22Rv1 (cell line): ENCODE data around the gene SLC39A11.

Source experiments
- CTCF ChIP-seq: fragments of 450-650 bp; IDR thresholded peaks from 2 replicates; pipeline ENCODE4 v1.5.1; 2017; ENCODE audit warnings: mild to moderate bottlenecking
- ZFX ChIP-seq: fragments of 450-650 bp; IDR thresholded peaks from 2 replicates; pipeline ENCODE4 v1.6.1; 2017; ENCODE audit warnings: antibody characterized with exemption, borderline replicate concordance

GRCh38 chr17:73137376-73137775 is 44.9 kb upstream of the SLC39A11 start:
- TF ChIP-seq CTCF (no peak), ZFX (no peak)
